Measurements from ENCODE around the gene USP32. TPM values are rescaled to one million over a fixed set of nuclear protein-coding genes. Genes with fewer than 3 reads are reported as not detected.

USP32 gene
- polyA plus RNA-seq, 1 experiment: 40.7 TPM

DNA sequence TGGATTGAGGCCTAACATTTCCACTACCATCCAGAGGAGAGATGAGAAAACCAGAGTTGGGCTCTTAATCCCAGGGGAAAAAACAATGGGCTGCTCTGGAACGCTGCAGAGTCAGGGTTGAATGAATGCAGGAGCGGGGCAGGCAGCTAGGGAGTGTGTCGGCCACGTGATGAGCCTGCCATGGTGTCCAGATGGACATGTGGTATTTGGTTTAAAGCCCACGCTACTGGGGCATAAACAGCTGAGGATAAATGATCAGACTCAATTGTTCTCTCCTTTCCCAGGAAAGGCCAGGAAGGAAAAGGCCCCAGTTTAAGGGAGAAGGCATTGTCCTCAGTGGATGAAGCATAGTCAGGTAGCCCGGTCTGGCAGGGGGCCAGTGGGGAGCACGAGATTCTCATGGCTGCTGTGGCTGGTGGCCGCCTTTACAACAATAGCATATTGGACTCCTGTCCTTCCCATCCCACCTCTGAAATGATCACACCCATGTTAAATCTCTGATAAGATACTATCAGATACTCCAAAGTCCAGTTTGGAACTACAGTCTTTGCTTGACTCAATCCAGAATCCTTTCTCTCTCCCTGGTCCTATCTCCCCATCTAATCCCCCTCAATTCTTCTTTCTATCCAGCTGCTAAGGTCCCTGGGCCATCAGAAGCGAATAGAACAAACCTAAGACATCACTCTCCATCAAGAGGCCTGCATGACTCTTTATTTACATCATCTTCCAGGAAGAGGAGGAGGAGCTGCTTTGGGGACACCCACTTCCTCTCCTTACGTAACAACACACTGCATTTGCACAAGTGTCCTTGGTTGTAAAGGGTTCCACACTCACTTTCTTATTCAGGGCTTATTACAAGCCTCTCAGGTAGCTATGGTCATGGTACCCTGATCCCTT, 221.8 kb downstream of the USP32 start:
- H3K27me3 ChIP-seq (ENCODE audit: control insufficient read depth, insufficient read depth, low read length): peaks cover 4% of the 10 kb centered on the region
- no peaks in the 10 kb centered on the region for H3K9me3 ChIP-seq (ENCODE audit: control insufficient read depth, insufficient read depth, low read length)
- TF ChIP-seq, protein P1, sequence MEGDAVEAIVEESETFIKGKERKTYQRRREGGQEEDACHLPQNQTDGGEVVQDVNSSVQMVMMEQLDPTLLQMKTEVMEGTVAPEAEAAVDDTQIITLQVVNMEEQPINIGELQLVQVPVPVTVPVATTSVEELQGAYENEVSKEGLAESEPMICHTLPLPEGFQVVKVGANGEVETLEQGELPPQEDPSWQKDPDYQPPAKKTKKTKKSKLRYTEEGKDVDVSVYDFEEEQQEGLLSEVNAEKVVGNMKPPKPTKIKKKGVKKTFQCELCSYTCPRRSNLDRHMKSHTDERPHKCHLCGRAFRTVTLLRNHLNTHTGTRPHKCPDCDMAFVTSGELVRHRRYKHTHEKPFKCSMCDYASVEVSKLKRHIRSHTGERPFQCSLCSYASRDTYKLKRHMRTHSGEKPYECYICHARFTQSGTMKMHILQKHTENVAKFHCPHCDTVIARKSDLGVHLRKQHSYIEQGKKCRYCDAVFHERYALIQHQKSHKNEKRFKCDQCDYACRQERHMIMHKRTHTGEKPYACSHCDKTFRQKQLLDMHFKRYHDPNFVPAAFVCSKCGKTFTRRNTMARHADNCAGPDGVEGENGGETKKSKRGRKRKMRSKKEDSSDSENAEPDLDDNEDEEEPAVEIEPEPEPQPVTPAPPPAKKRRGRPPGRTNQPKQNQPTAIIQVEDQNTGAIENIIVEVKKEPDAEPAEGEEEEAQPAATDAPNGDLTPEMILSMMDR (IDR thresholded peaks at IDR 0.05; ENCODE audit: low read depth, low read length): no peak
- DNase-seq (ENCODE audit: low read depth, low spot score): no peak
- H3K27ac ChIP-seq (ENCODE audit: low read depth, low read length): no peak overlapping the region
- H3K4me3 ChIP-seq (ENCODE audit: low read depth, low read length): no peak overlapping the region
- ChIA-PET CTCF (interaction anchor here (1.7 to 1.8 kb wide), 2 partner anchors 30 to 36 kb away, joined by 7 to 12 read pairs; no protein-coding TSS in a partner anchor), POLR2A (no interaction called here)

DNA sequence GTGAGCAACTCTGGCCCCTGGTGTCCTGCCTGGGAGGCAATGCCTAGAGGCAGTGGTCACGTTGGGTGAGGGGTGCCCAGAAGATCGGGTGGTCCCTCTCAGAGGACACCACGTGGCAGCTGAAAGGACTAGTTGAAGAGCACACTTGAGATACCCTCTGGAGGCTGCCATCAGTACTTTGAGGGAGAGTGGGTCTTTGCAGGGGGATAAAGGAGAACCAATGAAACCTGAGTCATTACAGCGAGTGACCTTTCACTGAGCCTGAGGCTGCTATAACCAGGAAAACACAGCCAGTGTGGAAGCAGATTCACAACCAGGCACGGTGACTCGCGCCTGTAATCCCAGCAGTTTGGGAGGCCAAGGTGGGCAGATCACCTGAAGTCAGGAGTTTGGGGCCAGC, 223.3 kb downstream of the USP32 start:
- POLR2A ChIA-PET: no interaction called here
- no peak overlapping the region for H3K4me3 ChIP-seq (ENCODE audit: low read depth, low read length)
- no peak overlapping the region for H3K27ac ChIP-seq (ENCODE audit: low read depth, low read length)
- CTCF ChIA-PET: interaction anchor here (0.7 to 1.8 kb wide), 2 partner anchors 34 to 36 kb away, joined by 4 to 7 read pairs; no protein-coding TSS in a partner anchor
- DNase-seq (ENCODE audit: low read depth, low spot score): no peak
- TF ChIP-seq, protein P1 (IDR thresholded peaks at IDR 0.05; ENCODE audit: low read depth, low read length): no peak
- no peaks in the 10 kb centered on the region for H3K9me3 ChIP-seq (ENCODE audit: control insufficient read depth, insufficient read depth, low read length)
- H3K27me3 ChIP-seq (ENCODE audit: control insufficient read depth, insufficient read depth, low read length): peaks cover 4% of the 10 kb centered on the region

DNA sequence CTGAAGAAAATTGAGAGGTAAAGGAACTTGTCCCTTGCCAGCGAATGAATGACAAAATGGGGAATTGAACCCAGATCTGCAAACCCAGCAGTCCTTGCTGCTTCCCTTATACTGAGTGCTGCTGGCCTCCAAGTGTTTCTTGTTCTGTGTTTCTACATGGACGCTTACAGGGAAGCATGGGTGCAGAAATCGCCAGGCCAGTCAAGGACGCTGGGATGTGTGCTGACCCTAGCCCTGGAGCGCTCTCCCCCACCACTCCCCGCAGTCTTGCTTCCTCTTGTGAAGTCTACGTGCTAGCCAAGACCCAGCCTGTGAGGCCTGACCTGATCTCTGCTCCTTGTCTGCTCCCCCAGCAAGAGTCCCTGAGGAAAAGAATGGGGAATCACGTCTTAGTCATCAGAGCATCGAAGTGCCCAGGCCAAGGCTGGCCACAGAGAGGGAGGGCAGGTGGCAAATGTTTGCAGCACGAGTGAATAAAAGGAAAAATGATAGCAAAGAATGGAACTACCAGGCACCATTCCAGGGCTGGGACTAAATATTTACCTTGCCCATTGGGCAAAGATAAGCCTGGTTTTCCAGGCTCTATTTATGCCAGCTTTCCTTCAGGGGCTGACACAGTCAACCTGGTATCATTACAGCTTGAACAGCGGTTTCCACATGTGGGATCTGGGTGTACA, 224.7 kb downstream of the USP32 start:
- POLR2A ChIA-PET: interaction anchor here (0.6 kb wide), 2 partner anchors 223 to 351 kb away, joined by 4 to 11 read pairs; no protein-coding TSS in a partner anchor
- TF ChIP-seq, protein P1 (IDR thresholded peaks at IDR 0.05; ENCODE audit: low read depth, low read length): no peak
- no peak for DNase-seq (ENCODE audit: low read depth, low spot score)
- peaks cover 4% of the 10 kb centered on the region for H3K27me3 ChIP-seq (ENCODE audit: control insufficient read depth, insufficient read depth, low read length)
- CTCF ChIA-PET: interaction anchor here (0.6 kb wide), 1 partner anchor 270 kb away, joined by 3 read pairs; no protein-coding TSS in a partner anchor
- H3K9me3 ChIP-seq (ENCODE audit: control insufficient read depth, insufficient read depth, low read length): no peaks in the 10 kb centered on the region
- no peak overlapping the region for H3K27ac ChIP-seq (ENCODE audit: low read depth, low read length)
- H3K4me3 ChIP-seq (ENCODE audit: low read depth, low read length): no peak overlapping the region

DNA sequence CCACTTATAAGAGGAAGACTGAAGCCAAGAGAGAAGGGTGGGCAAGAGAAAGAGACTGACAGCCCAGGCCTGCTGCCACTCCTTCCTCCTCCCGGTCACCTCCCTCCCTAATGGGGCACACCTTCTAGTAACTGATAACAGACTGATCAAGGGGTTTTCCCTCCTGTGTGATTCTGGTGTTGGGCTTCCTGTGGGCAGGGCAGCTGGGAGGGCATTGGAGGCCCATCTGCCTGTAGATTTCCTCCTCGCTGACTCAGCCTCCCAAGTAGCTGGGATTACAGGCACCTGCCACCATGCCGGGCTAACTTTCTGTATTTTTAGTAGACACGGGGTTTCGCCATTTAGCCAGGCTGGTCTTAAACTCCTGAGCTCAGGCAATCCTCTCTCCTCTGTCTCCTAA, 226.0 kb downstream of the USP32 start:
- CTCF ChIA-PET: no interaction called here
- TF ChIP-seq, protein P1 (IDR thresholded peaks at IDR 0.05; ENCODE audit: low read depth, low read length): no peak
- Histone ChIP-seq H3K4me3 (ENCODE audit: low read depth, low read length) (no peak overlapping the region), H3K27ac (ENCODE audit: low read depth, low read length) (no peak overlapping the region), H3K27me3 (ENCODE audit: control insufficient read depth, insufficient read depth, low read length) (peaks cover 4% of the 10 kb centered on the region), H3K9me3 (ENCODE audit: control insufficient read depth, insufficient read depth, low read length) (no peaks in the 10 kb centered on the region; the same call in 1 of the 2 replicates)
- no peak for DNase-seq (ENCODE audit: low read depth, low spot score)
- POLR2A ChIA-PET: no interaction called here

DNA sequence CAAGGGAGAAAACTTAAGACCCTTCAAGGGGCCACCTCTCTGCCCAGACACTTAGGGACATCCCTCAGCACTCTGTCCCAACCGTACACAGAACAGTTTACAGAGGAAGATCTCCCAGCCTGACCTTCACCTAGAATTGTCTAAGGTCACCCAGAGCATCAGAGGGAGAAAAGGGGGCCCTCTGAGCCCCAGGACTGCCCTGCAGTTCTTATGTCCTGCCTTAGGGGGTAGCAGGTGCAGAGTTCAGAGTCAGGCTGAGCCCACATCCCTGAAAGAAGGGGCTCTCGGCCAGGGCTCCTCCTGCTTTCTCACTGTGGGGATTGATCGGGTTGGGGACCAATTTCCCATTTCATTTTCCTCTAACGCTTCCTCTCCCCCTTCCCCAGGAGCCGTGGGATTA, 226.7 kb downstream of the USP32 start:
- ChIA-PET CTCF (no interaction called here), POLR2A (no interaction called here)
- Histone ChIP-seq H3K4me3 (ENCODE audit: low read depth, low read length) (no peak overlapping the region), H3K27ac (ENCODE audit: low read depth, low read length) (no peak overlapping the region), H3K27me3 (ENCODE audit: control insufficient read depth, insufficient read depth, low read length) (peaks cover 4% of the 10 kb centered on the region), H3K9me3 (ENCODE audit: control insufficient read depth, insufficient read depth, low read length) (no peaks in the 10 kb centered on the region; the same call in 1 of the 2 replicates)
- no peak for DNase-seq (ENCODE audit: low read depth, low spot score)
- TF ChIP-seq, protein P1 (IDR thresholded peaks at IDR 0.05; ENCODE audit: low read depth, low read length): no peak

Measured in AG04450 (cell line).